Liver (tissue), 9 donors: ENCODE measurements around the gene BBIP1. TPM values are rescaled to one million over a fixed set of nuclear protein-coding genes. Genes with fewer than 3 reads are reported as not detected.

Source experiments
- DNase-seq: peaks from one replicate; pipeline ENCODE4 v3.0.0-alpha.2; 2017; ENCODE audit warnings: low spot score
- H3K27ac ChIP-seq, 2 donors: one replicate each; pipeline ENCODE4 v1.7.0; 2013; ENCODE audit warnings: inconsistent platforms in 2 of 2, low read length in 2 of 2, control low read depth in 1 of 2, low read depth in 1 of 2, mild to moderate bottlenecking in 1 of 2
- H3K27me3 ChIP-seq, 4 donors: one replicate each; pipeline versions ENCODE4 v1.6.1 to v1.7.0; 2013; ENCODE audit warnings: low read length in 3 of 4, inconsistent platforms in 1 of 4, mild to moderate bottlenecking in 1 of 4, moderate library complexity in 1 of 4; ENCODE audit not compliant: control insufficient read depth in 4 of 4, insufficient read depth in 4 of 4
- H3K36me3 ChIP-seq, 4 donors: one replicate each; pipeline versions ENCODE4 v1.6.1 to v1.7.0; 2013; ENCODE audit warnings: low read length in 3 of 4, mild to moderate bottlenecking in 3 of 4, low read depth in 1 of 4, moderate library complexity in 1 of 4; ENCODE audit not compliant: control insufficient read depth in 4 of 4, insufficient read depth in 3 of 4
- H3K4me1 ChIP-seq, 4 donors: one replicate each; pipeline versions ENCODE4 v1.6.1 to v1.7.0; 2013; ENCODE audit warnings: low read length in 3 of 4, mild to moderate bottlenecking in 3 of 4, moderate library complexity in 1 of 4; ENCODE audit not compliant: control insufficient read depth in 4 of 4, insufficient read depth in 4 of 4
- H3K4me3 ChIP-seq, 3 donors: one replicate each; pipeline versions ENCODE4 v1.6.1 to v1.7.0; 2013; ENCODE audit warnings: low read length in 3 of 3, control low read depth in 1 of 3, low read depth in 1 of 3, mild to moderate bottlenecking in 1 of 3
- H3K9ac ChIP-seq, 2 donors: one replicate each; pipeline ENCODE4 v1.7.0; 2013; ENCODE audit warnings: low read length in 2 of 2, mild to moderate bottlenecking in 2 of 2, moderate library complexity in 2 of 2, control low read depth in 1 of 2, low read depth in 1 of 2
- H3K9me3 ChIP-seq, 4 donors: one replicate each; pipeline versions ENCODE4 v1.6.1 to v1.7.0; 2013; ENCODE audit warnings: low read length in 3 of 4; ENCODE audit not compliant: control insufficient read depth in 4 of 4
- EGR1 ChIP-seq, 2 donors: IDR thresholded peaks; 2 replicates each; pipeline ENCODE4 v1.6.1; 2016 to 2018; ENCODE audit warnings: antibody characterized with exemption in 2 of 2, low read depth in 2 of 2
- FOXA1 ChIP-seq: IDR thresholded peaks from 2 replicates; pipeline ENCODE4 v1.6.1; 2016; ENCODE audit warnings: antibody characterized with exemption
- FOXA2 ChIP-seq: IDR thresholded peaks from 2 replicates; pipeline ENCODE4 v1.6.1; 2016; ENCODE audit warnings: antibody characterized with exemption
- GABPA ChIP-seq, 2 donors: IDR thresholded peaks in 1 of 2; conservative IDR thresholded peaks in 1 of 2; 2 replicates each; pipeline ENCODE4 v1.6.1; 2016; ENCODE audit warnings: antibody characterized with exemption in 2 of 2, mild to moderate bottlenecking in 1 of 2, moderate library complexity in 1 of 2
- HNF4A ChIP-seq, 2 donors: conservative IDR thresholded peaks; 2 replicates each; pipeline ENCODE4 v1.6.1; 2016; ENCODE audit warnings: antibody characterized with exemption in 2 of 2, mild to moderate bottlenecking in 2 of 2
- HNF4G ChIP-seq: IDR thresholded peaks from 2 replicates; pipeline ENCODE4 v1.6.1; 2016; ENCODE audit warnings: antibody characterized with exemption
- JUND ChIP-seq, 2 donors: IDR thresholded peaks; 2 replicates each; pipeline ENCODE4 v1.6.1; 2016; ENCODE audit warnings: antibody characterized with exemption in 2 of 2
- NR2F2 ChIP-seq: IDR thresholded peaks from 2 replicates; pipeline ENCODE4 v1.6.1; 2016; ENCODE audit warnings: antibody characterized with exemption
- RAD21 ChIP-seq, 2 donors: IDR thresholded peaks; 2 replicates each; pipeline ENCODE4 v1.6.1; 2016; ENCODE audit warnings: antibody characterized with exemption in 2 of 2, mild to moderate bottlenecking in 2 of 2
- RXRA ChIP-seq, 2 donors: IDR thresholded peaks; 2 replicates each; pipeline ENCODE4 v1.6.1; 2017 to 2018; ENCODE audit warnings: antibody characterized with exemption in 2 of 2, mild to moderate bottlenecking in 1 of 2
- SP1 ChIP-seq: IDR thresholded peaks from 2 replicates; pipeline ENCODE4 v1.6.1; 2018; ENCODE audit warnings: antibody characterized with exemption, mild to moderate bottlenecking
- TAF1 ChIP-seq: conservative IDR thresholded peaks from 2 replicates; pipeline ENCODE4 v1.6.1; 2016; ENCODE audit warnings: antibody characterized with exemption, mild to moderate bottlenecking
- YY1 ChIP-seq: IDR thresholded peaks from 2 replicates; pipeline ENCODE4 v1.6.1; 2016; ENCODE audit warnings: antibody characterized with exemption, mild to moderate bottlenecking
- WGBS: extraction: QIAGEN DNeasy Blood & Tissue Kit; methylation state at CpG from one replicate; pipeline ENCODE4 v1.1.7; 2013; 5-methylcytosine and 5-hydroxymethylcytosine counted together
- polyA plus RNA-seq, 2 donors: library from polyadenylated mRNA; stranded (reverse) in 1 of 2; unstranded in 1 of 2; fragments of 200-250 nt in 1 of 2; fragments of >200 nt in 1 of 2; fragmentation: Nextera tagmentation in 1 of 2; extraction: Ambion mirVana in 1 of 2; gene quantifications; one replicate each; pipeline versions ENCODE4 v1.2.1 to v1.2.3, GENCODE V29; 2013 to 2015
- total RNA-seq, 2 donors: library from RNA; depleted of rRNA; stranded (reverse); fragments of >200 nt; gene quantifications; one replicate each; pipeline ENCODE4 v1.2.3, GENCODE V29; 2014
- TF ChIP-seq, protein P1 (sequence below): IDR thresholded peaks from 2 replicates; pipeline ENCODE4 v1.6.1; 2016; ENCODE audit warnings: antibody characterized with exemption
- TF ChIP-seq, protein P2 (sequence below): fragments of 150-350 bp; IDR thresholded peaks from 2 replicates; pipeline ENCODE4 v1.5.1; 2017; ENCODE audit warnings: improper control_type of control experiment, low read depth, low read length; ENCODE audit not compliant: missing input control
- TF ChIP-seq, protein P3 (sequence below): IDR thresholded peaks from 2 replicates; pipeline ENCODE4 v1.6.1; 2016; ENCODE audit warnings: antibody characterized with exemption, mild to moderate bottlenecking
- TF ChIP-seq, protein P4 (sequence below): IDR thresholded peaks from 2 replicates; pipeline ENCODE4 v1.6.1; 2016; ENCODE audit warnings: antibody characterized with exemption
- TF ChIP-seq, protein P5 (sequence below): IDR thresholded peaks from 2 replicates; pipeline ENCODE4 v1.6.1; 2016; ENCODE audit warnings: antibody characterized with exemption
- donor health status: healthy.
- donor health status: healthy.
- donor health status: healthy.
- donor health status: healthy.
- donor health status: healthy.

The BBIP1 gene
- total and polyA plus RNA-seq, 4 donors = 10.4 to 15.8 (median 11.1) TPM

DNA sequence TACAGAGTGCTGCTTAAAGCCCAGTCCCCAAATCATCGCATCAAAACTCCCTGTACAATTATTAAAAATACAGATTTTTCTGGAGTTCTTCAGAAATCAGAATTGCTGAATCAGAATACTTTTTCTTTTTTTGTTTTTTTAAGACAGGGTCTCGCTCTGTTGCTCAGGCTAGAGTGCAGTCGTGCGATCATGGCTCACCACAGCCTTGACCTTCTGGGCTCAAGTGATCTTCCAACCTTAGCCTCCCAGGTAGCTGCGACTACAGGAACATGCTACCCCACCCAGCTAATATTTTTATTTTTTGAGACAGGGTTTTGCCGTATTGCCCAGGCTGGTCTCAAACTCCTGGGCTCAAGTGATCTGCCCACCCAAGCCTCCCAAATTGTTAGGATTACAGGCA lies 3.9 kb downstream of the BBIP1 start (continued):
- TF ChIP-seq GABPA (IDR thresholded peaks at IDR 0.05 in 1 of 2, conservative IDR thresholded peaks at IDR 0.05 in 1 of 2) (no peak), FOXA2 (no peak)
- TF ChIP-seq, protein P1, sequence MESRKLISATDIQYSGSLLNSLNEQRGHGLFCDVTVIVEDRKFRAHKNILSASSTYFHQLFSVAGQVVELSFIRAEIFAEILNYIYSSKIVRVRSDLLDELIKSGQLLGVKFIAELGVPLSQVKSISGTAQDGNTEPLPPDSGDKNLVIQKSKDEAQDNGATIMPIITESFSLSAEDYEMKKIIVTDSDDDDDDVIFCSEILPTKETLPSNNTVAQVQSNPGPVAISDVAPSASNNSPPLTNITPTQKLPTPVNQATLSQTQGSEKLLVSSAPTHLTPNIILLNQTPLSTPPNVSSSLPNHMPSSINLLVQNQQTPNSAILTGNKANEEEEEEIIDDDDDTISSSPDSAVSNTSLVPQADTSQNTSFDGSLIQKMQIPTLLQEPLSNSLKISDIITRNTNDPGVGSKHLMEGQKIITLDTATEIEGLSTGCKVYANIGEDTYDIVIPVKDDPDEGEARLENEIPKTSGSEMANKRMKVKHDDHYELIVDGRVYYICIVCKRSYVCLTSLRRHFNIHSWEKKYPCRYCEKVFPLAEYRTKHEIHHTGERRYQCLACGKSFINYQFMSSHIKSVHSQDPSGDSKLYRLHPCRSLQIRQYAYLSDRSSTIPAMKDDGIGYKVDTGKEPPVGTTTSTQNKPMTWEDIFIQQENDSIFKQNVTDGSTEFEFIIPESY = no peak
- TF ChIP-seq, protein P2, sequence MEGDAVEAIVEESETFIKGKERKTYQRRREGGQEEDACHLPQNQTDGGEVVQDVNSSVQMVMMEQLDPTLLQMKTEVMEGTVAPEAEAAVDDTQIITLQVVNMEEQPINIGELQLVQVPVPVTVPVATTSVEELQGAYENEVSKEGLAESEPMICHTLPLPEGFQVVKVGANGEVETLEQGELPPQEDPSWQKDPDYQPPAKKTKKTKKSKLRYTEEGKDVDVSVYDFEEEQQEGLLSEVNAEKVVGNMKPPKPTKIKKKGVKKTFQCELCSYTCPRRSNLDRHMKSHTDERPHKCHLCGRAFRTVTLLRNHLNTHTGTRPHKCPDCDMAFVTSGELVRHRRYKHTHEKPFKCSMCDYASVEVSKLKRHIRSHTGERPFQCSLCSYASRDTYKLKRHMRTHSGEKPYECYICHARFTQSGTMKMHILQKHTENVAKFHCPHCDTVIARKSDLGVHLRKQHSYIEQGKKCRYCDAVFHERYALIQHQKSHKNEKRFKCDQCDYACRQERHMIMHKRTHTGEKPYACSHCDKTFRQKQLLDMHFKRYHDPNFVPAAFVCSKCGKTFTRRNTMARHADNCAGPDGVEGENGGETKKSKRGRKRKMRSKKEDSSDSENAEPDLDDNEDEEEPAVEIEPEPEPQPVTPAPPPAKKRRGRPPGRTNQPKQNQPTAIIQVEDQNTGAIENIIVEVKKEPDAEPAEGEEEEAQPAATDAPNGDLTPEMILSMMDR = no peak

DNA sequence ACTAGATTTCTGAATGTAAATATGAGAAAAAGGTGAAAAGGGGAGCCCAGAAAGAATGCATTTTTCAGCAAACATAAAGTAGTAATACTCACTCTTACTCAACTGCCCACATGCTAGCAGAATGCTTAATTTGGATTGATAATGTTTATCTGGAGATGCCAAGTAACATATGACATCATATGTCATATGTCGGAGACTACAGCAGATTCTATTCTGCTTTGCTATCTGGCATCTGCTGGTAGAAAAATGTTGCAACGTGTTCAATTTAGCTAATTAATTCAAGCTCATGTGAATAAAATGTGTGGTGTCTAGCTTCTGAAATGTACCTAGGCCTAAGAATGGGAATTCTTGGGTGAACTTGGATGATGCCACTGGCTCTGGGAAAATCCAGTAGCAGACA lies 4.5 kb downstream of the BBIP1 start:
- Histone ChIP-seq H3K27me3 (no peaks in the 10 kb centered on the region), H3K9me3 (no peaks in the 10 kb centered on the region), H3K4me3 (no peak overlapping the region), H3K27ac (no peak overlapping the region), H3K36me3 (no peaks in the 10 kb centered on the region), H3K4me1 (peaks cover 0 to 16% (median 7%) of the 10 kb centered on the region in 4 donors), H3K9ac (no peak overlapping the region)
- 95% methylated on average over 2 of the region's 2 CpGs for WGBS
- DNase-seq = no peak
- TF ChIP-seq FOXA2 (no peak), RXRA (IDR thresholded peaks at IDR 0.05) (no peak), JUND (IDR thresholded peaks at IDR 0.05) (no peak), HNF4G (no peak), EGR1 (IDR thresholded peaks at IDR 0.05; ENCODE audit: low read depth in 2 of 2) (no peak), NR2F2 (no peak), FOXA1 (no peak), TAF1 (no peak), GABPA (IDR thresholded peaks at IDR 0.05 in 1 of 2, conservative IDR thresholded peaks at IDR 0.05 in 1 of 2) (no peak), YY1 (no peak), SP1 (no peak), RAD21 (IDR thresholded peaks at IDR 0.05) (no peak), HNF4A (conservative IDR thresholded peaks at IDR 0.05) (no peak)
- TF ChIP-seq, protein P3, sequence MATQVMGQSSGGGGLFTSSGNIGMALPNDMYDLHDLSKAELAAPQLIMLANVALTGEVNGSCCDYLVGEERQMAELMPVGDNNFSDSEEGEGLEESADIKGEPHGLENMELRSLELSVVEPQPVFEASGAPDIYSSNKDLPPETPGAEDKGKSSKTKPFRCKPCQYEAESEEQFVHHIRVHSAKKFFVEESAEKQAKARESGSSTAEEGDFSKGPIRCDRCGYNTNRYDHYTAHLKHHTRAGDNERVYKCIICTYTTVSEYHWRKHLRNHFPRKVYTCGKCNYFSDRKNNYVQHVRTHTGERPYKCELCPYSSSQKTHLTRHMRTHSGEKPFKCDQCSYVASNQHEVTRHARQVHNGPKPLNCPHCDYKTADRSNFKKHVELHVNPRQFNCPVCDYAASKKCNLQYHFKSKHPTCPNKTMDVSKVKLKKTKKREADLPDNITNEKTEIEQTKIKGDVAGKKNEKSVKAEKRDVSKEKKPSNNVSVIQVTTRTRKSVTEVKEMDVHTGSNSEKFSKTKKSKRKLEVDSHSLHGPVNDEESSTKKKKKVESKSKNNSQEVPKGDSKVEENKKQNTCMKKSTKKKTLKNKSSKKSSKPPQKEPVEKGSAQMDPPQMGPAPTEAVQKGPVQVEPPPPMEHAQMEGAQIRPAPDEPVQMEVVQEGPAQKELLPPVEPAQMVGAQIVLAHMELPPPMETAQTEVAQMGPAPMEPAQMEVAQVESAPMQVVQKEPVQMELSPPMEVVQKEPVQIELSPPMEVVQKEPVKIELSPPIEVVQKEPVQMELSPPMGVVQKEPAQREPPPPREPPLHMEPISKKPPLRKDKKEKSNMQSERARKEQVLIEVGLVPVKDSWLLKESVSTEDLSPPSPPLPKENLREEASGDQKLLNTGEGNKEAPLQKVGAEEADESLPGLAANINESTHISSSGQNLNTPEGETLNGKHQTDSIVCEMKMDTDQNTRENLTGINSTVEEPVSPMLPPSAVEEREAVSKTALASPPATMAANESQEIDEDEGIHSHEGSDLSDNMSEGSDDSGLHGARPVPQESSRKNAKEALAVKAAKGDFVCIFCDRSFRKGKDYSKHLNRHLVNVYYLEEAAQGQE = no peak
- TF ChIP-seq, protein P2 = no peak
- TF ChIP-seq, protein P4, sequence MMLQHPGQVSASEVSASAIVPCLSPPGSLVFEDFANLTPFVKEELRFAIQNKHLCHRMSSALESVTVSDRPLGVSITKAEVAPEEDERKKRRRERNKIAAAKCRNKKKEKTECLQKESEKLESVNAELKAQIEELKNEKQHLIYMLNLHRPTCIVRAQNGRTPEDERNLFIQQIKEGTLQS = no peak
- TF ChIP-seq, protein P1 = no peak
- TF ChIP-seq, protein P5, sequence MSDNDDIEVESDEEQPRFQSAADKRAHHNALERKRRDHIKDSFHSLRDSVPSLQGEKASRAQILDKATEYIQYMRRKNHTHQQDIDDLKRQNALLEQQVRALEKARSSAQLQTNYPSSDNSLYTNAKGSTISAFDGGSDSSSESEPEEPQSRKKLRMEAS = no peak
